Dermis blood vessel endothelial cell (primary cell): Measurements from ENCODE around the gene TAF1B. TPM values are rescaled to one million over a fixed set of nuclear protein-coding genes. Genes with fewer than 3 reads are reported as not detected.

ENCODE experiments used
- DNase-seq: peaks from one replicate; pipeline ENCODE4 v3.0.0; 2010
- total RNA-seq: library from RNA; depleted of rRNA; stranded (reverse); fragments of >200 nt; gene quantifications from 2 replicates; pipeline ENCODE4 v1.2.3, GENCODE V29; 2014

Gene TAF1B
- total RNA-seq, 1 donor from 2014 or later = 20.6 TPM

DNA sequence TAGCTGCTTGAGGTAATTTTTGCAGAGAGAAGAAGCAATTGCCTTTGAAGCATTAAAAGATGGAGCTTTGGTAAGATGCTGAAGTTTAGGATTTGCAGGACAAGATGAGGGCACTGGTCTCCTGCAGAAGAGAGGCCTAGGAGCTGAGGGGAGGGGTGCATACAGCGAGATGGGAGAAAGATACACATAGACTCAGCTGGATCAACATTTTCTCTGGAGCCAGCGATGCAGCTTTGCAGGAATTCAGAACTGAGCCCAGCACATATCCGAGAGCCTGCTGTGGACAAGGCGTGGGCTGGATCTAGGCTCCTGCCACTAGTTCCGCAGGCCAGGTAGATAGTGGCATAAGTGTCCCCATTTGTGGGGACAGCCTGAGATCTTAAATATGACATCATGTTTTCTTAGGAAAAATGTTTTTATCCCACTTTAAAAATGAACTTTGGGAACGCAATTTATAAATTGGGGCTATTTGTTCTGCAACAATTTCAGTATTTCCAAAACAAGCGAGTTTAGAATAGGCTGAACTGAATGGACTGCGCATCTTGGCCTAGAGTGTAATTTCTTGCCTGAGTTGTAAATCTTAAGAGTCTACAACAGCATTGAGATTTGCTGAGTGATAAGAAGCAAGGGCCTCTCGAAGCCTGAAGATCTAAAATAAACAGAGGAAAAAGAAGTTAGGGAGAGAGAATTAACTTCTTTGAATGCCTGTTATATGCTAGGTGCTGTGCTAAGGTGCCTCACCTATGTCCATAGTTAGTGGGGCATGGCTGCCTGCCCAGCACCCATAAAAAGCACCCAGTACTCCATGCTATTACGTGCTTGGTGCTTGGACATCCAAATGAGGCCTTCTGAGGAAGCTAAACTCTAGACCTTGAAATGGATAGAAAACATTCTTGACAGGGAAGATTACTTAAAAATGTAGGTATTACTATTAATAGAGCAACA, 125.6 kb downstream of the TAF1B start:
- no peak for DNase-seq

DNA sequence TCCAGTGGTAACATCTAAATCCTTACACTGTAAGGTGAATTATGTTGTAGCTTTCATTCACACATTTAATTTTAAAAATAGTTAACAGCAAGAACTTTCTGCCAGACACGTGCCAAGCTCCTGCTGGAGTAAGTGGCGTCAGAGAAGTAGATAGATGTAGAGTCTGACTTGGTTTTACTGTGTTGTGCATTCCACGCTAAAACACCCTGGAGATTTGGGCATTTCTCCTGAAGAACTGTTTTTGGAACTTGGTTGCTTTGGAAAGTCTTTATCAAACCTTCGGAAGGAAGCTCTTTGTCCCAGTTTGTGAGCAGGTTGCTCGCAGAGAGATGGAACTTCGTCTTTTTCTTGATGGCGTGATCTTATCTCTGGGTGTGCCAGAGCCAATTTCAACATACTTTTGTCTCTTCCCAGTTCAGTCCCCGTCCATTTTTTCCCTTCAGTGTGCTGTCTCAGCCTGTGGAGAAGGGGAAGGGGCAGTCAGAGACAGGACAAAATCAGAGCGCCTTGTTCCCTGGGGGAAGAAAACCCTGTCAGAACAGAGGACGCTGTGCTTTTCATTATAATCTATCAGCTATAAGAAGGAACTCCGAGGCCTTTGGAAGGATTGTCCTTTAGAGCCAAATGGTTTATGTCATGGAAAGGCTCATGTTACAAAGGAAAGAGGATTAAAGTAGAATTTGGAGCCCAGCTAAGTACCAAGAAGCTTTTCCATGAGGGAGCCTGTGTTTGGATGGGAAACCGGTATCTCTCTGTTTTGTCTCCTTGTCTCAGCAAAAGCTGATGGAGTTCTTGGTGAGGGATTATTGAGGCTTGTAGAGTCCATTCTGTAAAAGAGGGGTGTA, 127.1 kb downstream of the TAF1B start:
- no peak for DNase-seq

DNA sequence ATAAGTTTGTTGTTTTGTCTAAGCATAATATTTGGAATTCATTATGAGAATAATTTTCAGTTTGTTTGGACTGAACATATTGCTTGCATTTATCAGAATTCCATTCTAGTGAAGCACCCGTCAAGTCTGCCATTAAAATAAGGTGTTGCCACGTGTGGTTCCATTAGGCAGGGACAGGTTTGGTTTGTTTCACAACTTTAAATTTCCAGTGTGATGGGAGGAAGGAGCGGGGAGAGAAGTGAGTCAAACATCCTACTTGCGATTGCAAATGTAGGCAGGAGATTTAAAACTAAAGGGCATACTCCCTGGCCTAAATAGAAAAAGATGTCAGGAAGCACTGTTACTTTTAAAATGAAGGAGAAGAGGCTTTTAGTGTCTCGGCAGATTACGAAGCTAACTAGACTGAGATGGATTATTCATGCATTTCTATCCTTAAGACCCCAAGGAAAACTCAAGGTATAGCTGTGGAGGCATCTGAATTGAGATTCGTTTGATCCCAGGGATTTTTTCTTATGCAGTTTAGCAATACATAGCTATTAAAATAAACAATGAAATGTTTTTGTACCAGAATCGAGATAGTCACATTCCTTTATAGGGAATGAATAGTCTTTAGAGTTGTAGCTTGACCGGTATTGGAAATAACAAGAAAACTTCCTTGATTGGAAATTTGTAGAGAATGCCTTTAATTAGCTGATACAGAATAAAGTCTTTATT, 128.0 kb downstream of the TAF1B start:
- no peak for DNase-seq

DNA sequence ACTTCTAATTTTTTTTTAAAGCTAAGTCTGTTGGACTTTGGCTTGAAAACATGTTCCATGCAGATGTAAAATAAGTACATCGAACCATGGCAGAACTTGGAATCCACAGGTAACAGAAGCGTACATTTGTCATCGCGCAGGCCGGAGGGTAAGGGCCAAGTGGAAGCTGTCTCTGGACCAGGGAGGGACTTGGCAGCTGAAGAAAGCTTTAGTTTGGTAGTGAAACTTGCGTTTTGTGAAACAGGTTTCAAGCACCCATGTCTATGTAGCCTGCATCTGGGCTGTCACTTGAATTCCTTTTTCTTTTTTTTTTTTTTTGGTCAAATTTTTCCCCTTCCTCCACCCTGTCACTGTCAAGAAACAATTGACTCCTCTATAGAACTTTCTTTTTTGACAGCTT, 128.6 kb downstream of the TAF1B start:
- no peak for DNase-seq

DNA sequence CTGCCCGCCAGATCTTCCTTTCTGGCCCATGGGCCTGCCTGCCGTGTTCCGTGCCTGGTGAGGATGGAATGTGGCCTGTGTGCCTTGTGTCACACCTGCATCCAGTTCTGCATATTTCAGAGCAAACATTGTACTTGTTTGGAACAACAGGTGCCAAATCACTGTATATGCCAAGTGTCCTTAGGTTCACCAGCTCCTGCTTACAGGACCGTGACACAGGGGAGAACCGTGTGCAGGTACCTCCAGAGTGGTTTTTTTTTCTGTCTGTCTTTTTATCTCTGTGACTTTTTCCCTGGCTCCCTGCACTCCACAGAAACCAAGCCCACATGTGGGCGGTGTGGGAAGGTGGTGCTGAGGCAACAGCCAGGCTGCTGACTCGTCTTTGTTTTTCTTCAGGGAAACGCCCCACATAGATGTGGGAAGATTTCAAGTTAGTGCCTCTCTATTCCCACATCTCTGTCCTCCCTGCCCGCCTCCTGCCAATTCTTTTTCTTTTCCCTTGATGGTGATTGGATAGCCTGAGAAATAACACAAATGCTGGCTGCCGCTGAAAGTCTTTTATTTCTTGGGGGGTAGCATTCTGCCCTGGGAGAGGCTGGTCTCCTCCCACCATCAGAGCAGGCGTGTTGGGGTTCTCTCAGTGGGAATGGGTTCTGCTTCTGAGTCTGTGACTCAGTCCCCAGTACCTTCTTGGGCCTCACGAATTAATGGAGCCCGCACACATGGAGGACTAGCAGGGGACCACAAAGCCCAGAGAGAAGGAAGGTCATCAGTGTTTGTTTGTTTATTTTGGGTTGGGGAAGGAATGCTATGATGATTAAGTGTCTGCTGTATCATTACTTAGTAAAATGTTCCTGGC, 129.6 kb downstream of the TAF1B start:
- DNase-seq = no peak

DNA sequence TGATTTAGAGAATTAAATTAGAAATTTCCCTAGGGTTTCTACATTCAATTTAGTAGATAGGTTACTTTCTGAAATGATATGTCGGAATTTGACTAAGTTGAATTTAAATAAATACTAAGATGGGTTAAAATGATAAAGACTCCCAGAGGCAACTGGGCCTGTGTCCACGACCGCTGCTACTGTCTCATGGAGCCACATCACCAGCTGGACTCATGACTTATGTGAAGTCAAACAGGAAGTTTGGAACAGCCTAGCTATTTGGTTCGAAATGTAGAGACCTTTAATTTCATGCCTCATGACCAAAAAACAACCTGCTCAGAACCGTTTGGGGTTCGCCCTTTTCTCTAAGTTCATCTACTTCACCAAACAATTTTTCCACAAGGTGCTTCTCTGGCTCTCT, 130.4 kb downstream of the TAF1B start:
- DNase-seq = no peak

DNA sequence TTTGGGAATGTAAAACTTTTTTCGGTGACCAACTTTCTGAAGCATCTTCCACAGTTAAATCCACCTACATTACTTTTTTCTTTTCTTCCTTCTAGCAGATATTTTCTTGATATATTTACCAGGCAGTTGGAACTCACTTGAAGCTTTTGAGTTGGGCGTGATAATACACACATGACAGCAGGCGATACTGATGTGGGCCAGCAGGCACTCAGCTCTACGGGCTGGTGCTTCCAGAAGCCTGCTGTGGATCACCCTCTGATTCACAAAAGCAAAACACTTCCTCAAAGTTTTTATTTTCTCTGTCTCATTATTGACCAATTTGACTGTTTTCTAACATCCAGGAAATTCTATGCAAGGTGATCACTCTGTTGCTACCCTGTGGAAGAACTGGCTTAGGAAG, 131.1 kb downstream of the TAF1B start:
- DNase-seq = no peak

DNA sequence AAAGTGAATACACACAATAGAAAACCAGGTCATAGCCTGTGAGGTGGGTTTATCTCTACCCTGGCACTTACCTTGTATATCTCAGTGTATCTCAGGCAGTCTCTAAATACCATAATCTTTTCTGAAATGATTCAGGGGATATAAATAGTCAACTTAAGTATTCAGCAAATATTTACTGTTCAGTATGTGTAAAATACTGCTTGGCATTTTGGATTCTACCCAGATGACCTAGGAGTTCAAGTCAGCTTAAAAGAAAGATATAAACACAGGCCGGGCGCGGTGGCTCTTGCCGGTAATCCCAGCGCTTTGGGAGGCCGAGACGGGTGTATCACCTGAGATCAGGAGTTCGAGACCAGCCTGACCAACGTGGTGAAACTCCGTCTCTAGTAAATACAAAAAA, 132.1 kb downstream of the TAF1B start:
- DNase-seq = no peak

DNA sequence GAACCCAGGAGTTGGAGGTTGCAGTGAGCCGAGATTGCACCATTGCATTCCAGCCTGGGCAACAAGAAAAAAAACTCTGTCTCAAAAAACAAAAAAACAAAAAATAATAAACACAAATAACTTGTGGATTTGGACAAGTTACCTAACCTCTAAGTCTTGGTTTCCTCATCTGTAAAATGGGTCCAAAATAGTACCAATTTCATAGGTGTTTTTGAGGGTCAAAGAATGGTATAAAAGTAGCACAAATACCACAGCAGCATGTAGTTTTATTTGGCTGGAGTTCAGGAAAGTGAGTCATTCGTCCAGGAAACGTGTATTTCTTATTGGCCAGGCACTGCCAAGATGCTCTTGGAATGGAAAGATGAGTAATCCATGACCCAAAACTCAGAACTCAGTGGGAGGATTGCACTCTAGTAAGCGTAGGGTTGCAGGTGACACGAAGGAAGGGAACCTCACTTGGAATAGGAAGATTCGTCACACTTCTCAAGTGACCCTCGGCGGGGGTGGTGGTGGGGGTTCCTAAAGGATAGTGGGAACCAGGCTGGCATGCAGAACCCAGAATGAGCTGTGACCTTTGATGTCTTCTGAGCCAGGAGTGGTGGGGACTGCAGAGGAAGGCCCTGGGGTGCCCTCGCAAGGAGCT, 132.7 kb downstream of the TAF1B start:
- peak; percentile 97 for DNase-seq

DNA sequence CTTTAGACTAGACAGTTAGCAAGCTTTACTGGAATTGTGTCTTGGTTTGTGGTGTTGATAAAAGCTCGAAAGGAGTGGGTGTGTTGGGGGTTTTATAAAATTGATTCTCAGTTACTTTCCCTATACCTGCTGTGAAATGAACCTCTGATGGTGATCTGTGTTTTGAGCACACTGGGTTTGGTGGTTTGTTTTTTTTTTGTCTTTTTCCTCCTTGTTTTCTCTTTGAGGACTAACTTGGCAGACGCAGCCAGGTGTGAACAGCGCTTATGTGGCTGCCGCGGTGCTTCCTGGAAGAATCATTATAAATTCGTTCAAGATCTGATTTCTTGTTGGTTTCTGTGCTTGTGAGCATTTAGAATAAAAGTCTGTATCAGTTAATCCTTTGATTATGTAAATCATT, 136.7 kb downstream of the TAF1B start:
- DNase-seq = no peak

DNA sequence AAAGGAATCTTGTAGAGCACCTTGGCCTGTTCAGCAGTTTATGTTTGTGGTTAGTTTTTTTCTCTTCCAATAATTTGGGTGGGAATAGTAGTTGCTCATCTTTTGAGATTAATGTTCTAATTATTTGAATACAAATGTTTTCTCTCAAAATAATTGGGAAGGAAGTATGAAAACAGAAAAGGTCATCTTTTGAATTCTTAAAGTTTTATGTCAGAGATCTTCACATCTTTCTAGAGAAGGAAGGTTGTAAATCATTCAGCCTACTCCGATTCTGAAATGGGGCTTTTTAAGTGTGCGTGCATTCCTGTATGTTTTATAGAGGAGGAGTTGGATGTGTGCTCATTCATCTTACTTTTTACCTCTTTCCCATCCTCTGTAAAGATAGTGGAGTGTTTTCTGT, 137.2 kb downstream of the TAF1B start:
- no peak for DNase-seq

DNA sequence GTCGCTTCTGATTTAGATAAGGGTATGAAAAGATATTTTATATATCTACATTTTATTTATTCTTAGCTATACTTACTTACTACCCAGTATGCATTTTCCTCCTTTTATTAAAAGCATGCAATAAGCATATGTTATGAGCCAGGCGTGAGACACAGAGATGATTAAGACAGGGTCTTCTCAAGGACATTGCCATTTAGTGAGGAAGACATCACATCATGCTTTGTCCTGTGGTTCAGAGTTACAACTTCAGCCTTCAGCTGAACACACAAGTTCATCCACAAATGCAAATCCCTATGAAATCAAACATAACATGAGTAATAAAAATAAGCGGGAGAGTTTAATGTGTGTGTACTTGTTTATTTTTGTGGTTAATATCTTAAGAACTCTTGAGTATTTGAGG, 138.4 kb downstream of the TAF1B start:
- no peak for DNase-seq

DNA sequence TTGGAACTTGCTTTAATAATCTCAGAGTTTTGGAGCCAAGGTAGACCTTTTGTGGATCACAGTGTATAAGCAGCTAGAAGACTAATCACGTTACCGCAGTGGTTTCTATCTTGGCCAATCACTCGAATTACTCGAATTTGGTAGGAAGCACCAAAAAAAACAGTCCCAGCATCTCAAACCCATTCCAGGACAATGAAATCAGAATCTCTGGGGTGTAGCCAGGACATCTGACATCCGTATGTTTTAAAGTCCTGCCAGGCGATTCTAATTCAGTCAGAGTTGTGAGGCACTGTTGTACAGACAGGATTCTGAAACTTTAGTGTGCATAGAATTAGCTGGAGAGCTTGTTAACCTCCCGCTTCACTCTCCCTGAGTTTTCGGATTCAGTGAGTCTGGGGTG, 139.0 kb downstream of the TAF1B start:
- no peak for DNase-seq

DNA sequence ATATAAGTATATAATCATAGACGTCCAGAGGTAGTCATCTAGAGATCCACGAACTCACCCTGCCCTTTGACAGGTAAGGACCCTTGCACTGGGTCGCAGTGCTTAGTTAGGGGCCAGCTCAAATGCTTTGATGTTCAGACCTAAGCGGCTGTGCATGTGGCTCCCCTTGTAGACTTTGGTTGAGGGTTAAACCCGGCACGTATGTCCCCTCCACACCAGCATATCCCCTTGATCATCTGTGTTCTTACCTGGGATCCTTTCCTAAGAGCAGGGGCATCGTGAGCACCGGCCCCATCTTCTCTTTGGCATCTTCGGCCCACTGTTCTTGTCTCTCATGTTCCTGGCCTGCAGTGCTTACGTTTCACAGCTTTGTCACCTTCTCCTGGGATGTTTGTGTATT, 139.6 kb downstream of the TAF1B start:
- no peak for DNase-seq

DNA sequence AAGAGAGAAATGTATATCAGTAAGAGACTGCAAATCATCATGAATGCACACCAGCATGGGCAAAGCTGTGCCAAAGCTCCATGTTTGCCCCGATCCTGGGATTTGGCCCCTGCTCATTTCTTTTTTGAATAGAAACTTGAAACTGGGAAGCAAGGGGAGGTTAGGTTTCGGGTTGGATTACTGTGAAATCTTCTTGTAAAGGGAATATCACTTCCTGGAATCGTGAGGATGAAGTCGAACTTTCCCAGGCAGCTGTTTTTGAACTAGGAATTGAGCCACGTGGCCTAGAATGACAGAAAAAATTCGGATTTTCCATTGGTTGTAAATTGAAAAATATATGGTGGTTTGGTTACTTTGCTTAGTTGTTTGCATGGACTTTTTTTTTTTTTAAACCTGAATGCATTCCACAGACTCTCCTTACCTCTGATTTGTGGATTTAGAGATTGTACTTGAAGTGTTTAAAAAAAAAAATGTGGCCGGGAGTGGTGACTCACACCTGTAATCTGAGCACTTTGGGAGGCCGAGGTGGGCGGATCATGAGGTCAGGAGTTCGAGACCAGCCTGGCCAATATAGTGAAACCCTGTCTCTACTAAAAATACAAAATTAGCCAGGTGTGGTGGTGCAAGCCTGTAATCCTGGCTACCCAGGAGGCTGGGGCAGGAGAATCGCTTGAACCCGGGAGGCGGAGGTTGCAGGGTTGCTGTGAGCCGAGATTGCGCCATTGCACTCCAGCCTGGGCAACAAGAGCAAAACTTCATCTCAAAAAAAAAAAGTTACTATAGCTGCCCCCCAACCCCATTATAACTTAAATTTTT, 140.3 kb downstream of the TAF1B start:
- no peak for DNase-seq

Other genes starting within 250 kb of the TAF1B start
- 179 and 304 TPM in 2 replicates for gene YWHAQ, start 212.5 kb upstream of the TAF1B start, total RNA-seq
- gene GRHL1, start 108.2 kb downstream of the TAF1B start, total RNA-seq = 0.37 and 0.85 TPM in 2 replicates
- gene KLF11, start 200.1 kb downstream of the TAF1B start, total RNA-seq = 7.6 and 11.6 TPM in 2 replicates
- 0.74 and 1.2 TPM in 2 replicates for gene CYS1, start 236.9 kb downstream of the TAF1B start, total RNA-seq